OCI-LY1 (cell line): ENCODE data around the gene POU1F1.

ENCODE experiments used
- H2AFZ ChIP-seq: fragments of 200-600 bp; sonication (generic), shearing (Covaris generic); 2 replicates; pipeline ENCODE4 v1.6.0; 2014; ENCODE audit warnings: antibody characterized with exemption, mild to moderate bottlenecking, low read length
- H3F3A ChIP-seq: fragments of 200-600 bp; sonication (generic), shearing (Covaris generic); 2 replicates; pipeline ENCODE4 v1.6.0; 2014; ENCODE audit warnings: mild to moderate bottlenecking, antibody characterized with exemption, low read length, moderate library complexity; ENCODE audit not compliant: insufficient read depth
- H3K27ac ChIP-seq: fragments of 200-600 bp; sonication (generic); 2 replicates; pipeline ENCODE4 v1.5.1; 2014; ENCODE audit warnings: low read length, mixed run types, mild to moderate bottlenecking, low read depth; ENCODE audit not compliant: poor library complexity, severe bottlenecking
- H3K27me3 ChIP-seq: fragments of 200-600 bp; sonication (generic); 2 replicates; pipeline ENCODE4 v1.6.0; 2014; ENCODE audit warnings: antibody characterized with exemption, mild to moderate bottlenecking, low read length, moderate library complexity; ENCODE audit not compliant: insufficient read depth
- H3K36me3 ChIP-seq: fragments of 200-600 bp; sonication (generic); 2 replicates; pipeline ENCODE4 v1.6.1; 2014; ENCODE audit warnings: mild to moderate bottlenecking, antibody characterized with exemption, low read length, moderate library complexity, mixed read lengths; ENCODE audit not compliant: insufficient read depth
- H3K4me1 ChIP-seq: fragments of 200-600 bp; sonication (generic); 2 replicates; pipeline ENCODE4 v1.5.1; 2014; ENCODE audit warnings: mild to moderate bottlenecking, low read length, moderate library complexity; ENCODE audit not compliant: insufficient read depth, severe bottlenecking
- H3K4me2 ChIP-seq: fragments of 200-600 bp; sonication (generic), shearing (Covaris generic); 2 replicates; pipeline ENCODE4 v1.6.1; 2014; ENCODE audit warnings: low read length
- H3K4me3 ChIP-seq: fragments of 200-600 bp; sonication (generic); 2 replicates; pipeline ENCODE4 v1.5.1; 2014; ENCODE audit warnings: low read length, low read depth, mild to moderate bottlenecking, mixed read lengths; ENCODE audit not compliant: poor library complexity, severe bottlenecking
- H3K79me2 ChIP-seq: fragments of 200-600 bp; shearing (Covaris generic); 2 replicates; pipeline ENCODE4 v1.6.1; 2016; ENCODE audit warnings: mixed run types, low read length, mixed read lengths; ENCODE audit not compliant: insufficient read depth
- H3K9ac ChIP-seq: fragments of 200-600 bp; sonication (generic), shearing (Covaris generic); 2 replicates; pipeline ENCODE4 v1.6.1; 2014; ENCODE audit warnings: mild to moderate bottlenecking, low read length, mixed read lengths
- H3K9me2 ChIP-seq: fragments of 200-600 bp; sonication (generic), shearing (Covaris generic); 2 replicates; pipeline ENCODE4 v1.6.1; 2014; ENCODE audit warnings: low read depth, mild to moderate bottlenecking, low read length, mixed read lengths
- H3K9me3 ChIP-seq: fragments of 200-600 bp; shearing (Covaris generic); 2 replicates; pipeline ENCODE4 v1.6.1; 2014; ENCODE audit warnings: low read length, mixed read lengths
- H4K20me1 ChIP-seq: fragments of 200-600 bp; sonication (generic), shearing (Covaris generic); 2 replicates; pipeline ENCODE4 v1.6.0; 2016; ENCODE audit warnings: mild to moderate bottlenecking, low read length; ENCODE audit not compliant: insufficient read depth
- CTCF ChIP-seq: fragments of 200-600 bp; sonication (generic), shearing (Covaris generic); IDR thresholded peaks from 2 replicates; pipeline ENCODE4 v1.5.1; 2017; ENCODE audit warnings: mild to moderate bottlenecking, antibody characterized with exemption, low read length, moderate library complexity, mixed read lengths
- EZH2 ChIP-seq: fragments of 200-600 bp; sonication (generic), shearing (Covaris generic); IDR thresholded peaks from 2 replicates; pipeline ENCODE4 v1.8.0; 2017; ENCODE audit warnings: borderline replicate concordance, mixed run types, mild to moderate bottlenecking, antibody characterized with exemption, low read length, moderate library complexity, mixed read lengths

The POU1F1 gene

GRCh38 chr3:87225659-87226058, 50.7 kb downstream of the POU1F1 start:
- Histone ChIP-seq H3K4me1 (peaks cover 28% of the 10 kb centered on the region), H3K36me3 (no peaks in the 10 kb centered on the region), H3K9me3 (peaks cover 2% of the 10 kb centered on the region; the same call in 1 of the 2 replicates), H3K4me3 (no peak overlapping the region), H3K4me2 (no peak overlapping the region), H3F3A (no peaks in the 10 kb centered on the region), H4K20me1 (no peaks in the 10 kb centered on the region), H2AFZ (no peak overlapping the region), H3K27me3 (no peaks in the 10 kb centered on the region; the same call in 1 of the 2 replicates), H3K9ac (no peak overlapping the region), H3K27ac (no peak overlapping the region), H3K79me2 (peaks cover 34% of the 10 kb centered on the region), H3K9me2 (no peaks in the 10 kb centered on the region)
- no peak for TF ChIP-seq CTCF
- TF ChIP-seq EZH2, result no peak

GRCh38 chr3:87219611-87220010, 56.8 kb downstream of the POU1F1 start:
- H3K27me3 ChIP-seq, result no peaks in the 10 kb centered on the region; the same call in 1 of the 2 replicates
- peaks cover 2% of the 10 kb centered on the region; the same call in 1 of the 2 replicates for H3K9me3 ChIP-seq
- H4K20me1 ChIP-seq, result no peaks in the 10 kb centered on the region
- no peaks in the 10 kb centered on the region for H3K4me1 ChIP-seq
- no peak overlapping the region for H3K27ac ChIP-seq
- no peaks in the 10 kb centered on the region for H3K9me2 ChIP-seq
- H3F3A ChIP-seq, result no peaks in the 10 kb centered on the region
- H2AFZ ChIP-seq, result no peak overlapping the region
- no peaks in the 10 kb centered on the region for H3K79me2 ChIP-seq
- no peak overlapping the region for H3K9ac ChIP-seq
- H3K36me3 ChIP-seq, result no peaks in the 10 kb centered on the region
- TF ChIP-seq EZH2 (no peak), CTCF (no peak)
- no peak overlapping the region for H3K4me2 ChIP-seq
- H3K4me3 ChIP-seq, result no peak overlapping the region

- H2AFZ ChIP-seq, result no peak overlapping the region
- H3K4me1 ChIP-seq, result no peaks in the 10 kb centered on the region
- H3K9me3 ChIP-seq, result peaks cover 2% of the 10 kb centered on the region; the same call in 1 of the 2 replicates
- H3K36me3 ChIP-seq, result no peaks in the 10 kb centered on the region
- H3K27ac ChIP-seq, result no peak overlapping the region
- H3K9ac ChIP-seq, result no peak overlapping the region
- no peaks in the 10 kb centered on the region for H3K79me2 ChIP-seq
- TF ChIP-seq EZH2, result no peak
- no peak for TF ChIP-seq CTCF
- H3F3A ChIP-seq, result no peaks in the 10 kb centered on the region
- no peaks in the 10 kb centered on the region for H4K20me1 ChIP-seq
- H3K27me3 ChIP-seq, result no peaks in the 10 kb centered on the region; the same call in 1 of the 2 replicates
- H3K9me2 ChIP-seq, result no peaks in the 10 kb centered on the region
- no peak overlapping the region for H3K4me3 ChIP-seq
- H3K4me2 ChIP-seq, result no peak overlapping the region
Measured at GRCh38 chr3:87218560-87218959, 57.8 kb downstream of the POU1F1 start.
